HG03439 (cell line): ENCODE results near the gene OBSCN.

Source experiments
- ATAC-seq: cut with Tn5 transposase; IDR thresholded peaks from one replicate; pipeline ENCODE4 v1.9.1; 2021; ENCODE audit warnings: mild to moderate bottlenecking, moderate library complexity; ENCODE audit not compliant: unreplicated experiment

OBSCN gene

DNA sequence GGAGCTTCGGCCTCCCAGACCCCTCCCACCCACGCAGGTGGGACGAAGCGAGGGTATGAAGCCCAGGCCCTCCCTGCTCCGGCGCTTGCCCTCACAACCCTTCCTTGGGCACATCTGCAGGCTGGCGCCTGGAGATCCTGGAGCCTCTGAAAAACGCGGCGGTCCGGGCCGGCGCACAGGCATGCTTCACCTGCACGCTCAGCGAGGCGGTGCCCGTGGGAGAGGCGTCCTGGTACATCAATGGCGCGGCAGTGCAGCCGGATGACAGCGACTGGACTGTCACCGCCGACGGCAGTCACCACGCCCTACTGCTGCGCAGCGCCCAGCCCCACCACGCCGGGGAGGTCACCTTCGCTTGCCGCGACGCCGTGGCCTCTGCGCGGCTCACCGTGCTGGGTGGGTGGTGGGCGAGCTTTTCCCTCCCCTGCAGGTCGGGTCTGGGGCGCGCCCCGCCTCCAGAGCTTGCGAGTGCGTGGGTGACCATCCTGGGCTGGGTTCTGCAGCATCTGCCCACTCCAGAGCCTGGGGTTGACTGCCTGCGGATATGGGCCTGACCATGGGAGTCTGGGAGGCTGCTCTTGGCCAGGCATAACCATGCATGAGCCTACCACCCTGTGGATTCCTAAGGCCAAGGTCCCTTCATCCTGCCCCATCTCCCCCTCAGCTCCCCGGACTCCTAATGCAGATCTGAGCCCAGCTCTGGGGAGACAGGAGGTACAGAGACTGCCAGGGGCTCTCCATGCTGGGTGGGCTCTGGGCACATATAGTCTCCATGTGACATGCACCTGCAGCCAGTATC is 108.9 kb downstream of the OBSCN start:
- no peak for ATAC-seq

DNA sequence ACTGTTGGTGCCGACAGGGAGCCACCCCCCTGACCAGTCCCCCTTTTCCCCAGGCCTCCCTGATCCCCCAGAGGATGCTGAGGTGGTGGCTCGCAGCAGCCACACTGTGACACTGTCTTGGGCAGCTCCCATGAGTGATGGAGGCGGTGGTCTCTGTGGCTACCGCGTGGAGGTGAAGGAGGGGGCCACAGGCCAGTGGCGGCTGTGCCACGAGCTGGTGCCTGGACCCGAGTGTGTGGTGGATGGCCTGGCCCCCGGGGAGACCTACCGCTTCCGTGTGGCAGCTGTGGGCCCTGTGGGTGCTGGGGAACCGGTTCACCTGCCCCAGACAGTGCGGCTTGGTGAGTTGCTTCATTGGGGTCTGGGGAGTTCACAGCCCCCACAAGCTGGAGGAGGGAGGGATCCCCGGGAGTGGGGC is 109.6 kb downstream of the OBSCN start:
- no peak for ATAC-seq

DNA sequence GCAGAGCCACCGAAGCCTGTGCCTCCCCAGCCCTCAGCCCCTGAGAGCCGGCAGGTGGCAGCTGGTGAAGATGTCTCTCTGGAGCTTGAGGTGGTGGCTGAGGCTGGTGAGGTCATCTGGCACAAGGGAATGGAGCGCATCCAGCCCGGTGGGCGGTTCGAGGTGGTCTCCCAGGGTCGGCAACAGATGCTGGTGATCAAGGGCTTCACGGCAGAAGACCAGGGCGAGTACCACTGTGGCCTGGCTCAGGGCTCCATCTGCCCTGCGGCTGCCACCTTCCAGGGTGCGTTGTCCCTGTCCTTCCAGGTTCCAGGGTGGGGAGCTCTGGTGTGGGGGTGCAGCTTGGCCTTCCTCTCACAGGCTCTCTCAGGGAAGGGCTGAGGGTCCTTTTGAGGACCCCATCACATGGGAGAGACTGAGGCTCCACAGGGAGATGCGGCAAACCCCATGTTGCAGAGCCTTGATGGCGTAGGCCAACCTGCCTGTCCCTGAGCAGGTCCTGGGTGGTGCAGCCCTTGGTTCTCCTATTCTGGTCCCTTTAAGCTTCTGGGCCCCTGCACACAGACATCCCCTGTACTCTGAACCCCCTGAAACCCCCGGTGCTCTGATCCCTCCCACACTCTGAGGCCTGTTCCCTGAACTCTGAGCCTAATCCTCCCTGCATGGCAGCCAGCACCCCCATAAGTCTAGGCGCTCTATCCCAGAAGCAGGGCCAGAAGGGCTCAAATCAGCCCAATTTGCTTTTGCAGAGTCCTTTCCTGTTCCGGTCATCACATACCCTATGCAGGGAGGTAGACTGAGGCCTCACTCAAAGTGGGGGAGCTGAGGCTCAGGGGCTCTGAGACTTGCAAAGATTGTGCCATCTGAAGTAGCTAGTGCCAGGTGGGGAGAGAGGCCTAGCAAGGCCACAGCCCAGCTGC is 110.3 kb downstream of the OBSCN start:
- no peak for ATAC-seq

DNA sequence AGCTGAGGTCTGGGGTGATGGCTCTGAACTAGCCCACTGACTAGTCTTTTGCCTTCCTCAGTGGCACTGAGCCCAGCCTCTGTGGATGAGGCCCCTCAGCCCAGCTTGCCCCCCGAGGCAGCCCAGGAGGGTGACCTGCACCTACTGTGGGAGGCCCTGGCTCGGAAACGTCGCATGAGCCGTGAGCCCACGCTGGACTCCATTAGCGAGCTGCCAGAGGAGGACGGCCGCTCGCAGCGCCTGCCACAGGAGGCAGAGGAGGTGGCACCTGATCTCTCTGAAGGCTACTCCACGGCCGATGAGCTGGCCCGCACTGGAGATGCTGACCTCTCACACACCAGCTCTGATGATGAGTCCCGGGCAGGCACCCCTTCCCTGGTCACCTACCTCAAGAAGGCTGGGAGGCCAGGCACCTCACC is 111.0 kb downstream of the OBSCN start:
- ATAC-seq: no peak

DNA sequence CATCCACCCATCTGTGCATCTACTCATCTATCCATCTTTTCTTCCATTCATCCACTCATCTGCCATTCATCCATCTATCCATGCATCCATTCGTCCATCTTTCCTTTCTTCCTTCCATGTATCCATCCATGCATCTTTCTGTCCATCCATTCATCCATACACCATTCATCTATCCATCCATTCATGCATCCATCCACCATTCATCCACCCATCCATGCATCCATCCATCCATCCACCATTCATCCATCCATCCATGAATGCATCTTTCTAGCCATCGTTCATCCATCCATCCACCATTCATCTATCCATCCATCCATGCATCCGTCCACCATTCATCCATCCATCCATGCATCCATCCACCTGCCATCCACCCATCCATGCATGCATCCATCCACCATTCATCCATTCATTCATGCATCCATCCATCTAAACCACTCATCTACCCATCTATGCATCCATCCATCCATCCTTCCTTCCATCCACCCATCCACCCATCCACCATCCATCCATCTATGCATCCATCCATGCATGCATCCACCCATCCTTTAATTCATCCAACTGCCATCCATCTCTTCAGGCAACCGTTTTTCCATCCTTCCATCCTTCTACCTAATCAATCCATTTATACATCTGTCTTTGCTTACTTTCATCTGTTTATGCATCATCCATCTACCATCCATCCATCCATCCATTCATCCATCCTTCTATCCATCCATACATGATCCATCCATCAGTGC is 111.7 kb downstream of the OBSCN start:
- no peak for ATAC-seq

DNA sequence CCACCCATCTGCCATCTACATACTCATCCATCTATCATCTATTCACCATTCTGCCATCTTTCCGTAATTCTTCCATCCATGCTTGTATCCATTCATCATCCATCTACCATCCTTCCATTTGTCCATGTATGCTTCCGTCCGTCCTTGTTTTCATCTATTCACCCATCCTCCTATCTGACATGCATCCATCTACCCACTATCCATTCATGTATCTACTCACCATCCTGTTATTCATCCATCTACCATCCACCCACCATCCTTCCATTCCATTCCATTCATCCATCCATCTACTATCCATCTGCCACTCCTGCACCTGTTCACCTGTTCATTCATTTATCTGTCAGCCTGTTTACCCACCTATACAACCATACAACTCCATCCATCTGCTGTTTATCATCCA is 112.5 kb downstream of the OBSCN start:
- ATAC-seq: no peak

DNA sequence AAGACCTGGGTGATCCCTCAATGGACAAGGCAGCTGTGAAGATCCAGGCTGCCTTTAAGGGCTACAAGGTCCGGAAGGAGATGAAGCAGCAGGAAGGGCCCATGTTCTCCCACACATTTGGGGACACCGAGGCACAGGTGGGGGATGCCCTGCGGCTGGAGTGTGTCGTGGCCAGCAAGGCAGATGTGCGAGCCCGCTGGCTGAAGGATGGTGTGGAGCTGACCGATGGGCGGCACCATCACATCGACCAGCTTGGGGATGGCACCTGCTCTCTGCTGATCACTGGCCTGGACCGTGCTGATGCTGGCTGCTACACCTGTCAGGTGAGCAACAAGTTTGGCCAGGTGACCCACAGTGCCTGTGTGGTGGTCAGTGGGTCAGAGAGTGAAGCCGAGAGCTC is 113.6 kb downstream of the OBSCN start:
- no peak for ATAC-seq

DNA sequence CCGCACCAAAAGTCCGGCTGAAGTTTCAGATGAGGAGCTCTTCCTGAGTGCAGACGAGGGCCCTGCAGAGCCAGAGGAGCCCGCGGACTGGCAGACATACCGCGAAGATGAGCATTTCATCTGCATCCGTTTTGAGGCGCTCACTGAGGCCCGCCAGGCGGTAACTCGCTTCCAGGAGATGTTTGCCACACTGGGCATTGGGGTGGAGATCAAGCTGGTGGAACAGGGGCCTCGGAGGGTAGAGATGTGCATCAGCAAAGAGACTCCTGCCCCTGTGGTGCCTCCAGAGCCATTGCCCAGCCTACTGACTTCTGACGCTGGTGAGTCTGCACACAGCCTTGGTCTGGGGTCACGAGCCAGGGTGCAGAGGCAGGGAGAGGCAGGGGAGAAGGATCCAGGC is 114.1 kb downstream of the OBSCN start:
- ATAC-seq: no peak

DNA sequence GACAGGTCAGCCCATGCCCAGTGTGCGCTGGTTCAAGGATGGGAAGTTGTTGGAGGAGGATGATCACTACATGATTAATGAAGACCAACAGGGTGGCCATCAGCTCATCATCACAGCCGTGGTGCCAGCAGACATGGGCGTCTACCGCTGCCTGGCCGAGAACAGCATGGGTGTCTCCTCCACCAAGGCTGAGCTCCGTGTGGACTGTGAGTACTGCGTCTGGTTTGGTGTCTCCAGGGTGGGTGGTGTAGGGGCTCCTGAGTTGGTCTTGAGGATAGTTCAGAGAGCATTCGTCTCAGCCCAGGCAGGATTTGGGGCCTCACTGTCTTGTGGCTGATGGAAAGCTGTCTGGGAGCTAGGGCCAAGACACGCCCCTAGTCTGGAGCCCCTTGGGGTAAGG is 115.6 kb downstream of the OBSCN start:
- no peak for ATAC-seq

DNA sequence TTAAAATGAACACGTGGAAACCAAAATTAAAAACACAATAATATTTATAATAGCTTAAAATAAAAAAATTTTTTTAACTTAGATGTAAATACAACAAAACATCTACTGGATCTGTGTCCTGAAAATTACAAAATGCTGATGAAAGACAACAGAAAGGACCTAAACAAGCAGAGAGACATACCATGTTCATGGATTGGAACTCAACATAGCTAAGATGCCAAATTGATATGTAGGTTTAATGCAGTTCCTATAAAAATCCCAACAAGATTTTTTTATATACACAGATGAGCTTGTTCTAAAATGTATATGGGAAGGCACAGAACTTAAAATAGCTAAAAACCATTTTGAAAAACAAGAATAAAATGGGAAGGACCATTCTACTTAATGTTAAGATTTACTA is 117.4 kb downstream of the OBSCN start:
- no peak for ATAC-seq

DNA sequence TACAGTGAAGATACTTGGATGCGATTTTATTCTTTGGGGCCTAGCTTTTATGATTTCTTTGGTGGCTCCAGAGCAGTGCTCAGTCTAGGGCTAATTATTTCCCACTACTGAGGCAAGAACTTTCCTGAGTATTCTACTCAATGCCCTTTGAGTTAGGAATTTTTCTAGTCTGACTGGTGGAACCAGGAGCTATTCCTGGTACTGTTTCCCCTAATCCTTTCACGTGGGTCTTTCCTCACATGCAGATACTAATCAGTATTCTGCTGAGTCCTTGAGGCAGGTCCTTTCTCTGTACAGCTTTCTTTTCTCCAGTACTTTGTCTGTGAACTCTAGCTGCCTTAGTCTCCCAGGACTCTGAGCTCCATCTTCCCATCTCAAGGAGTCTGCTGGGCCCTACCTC is 122.0 kb downstream of the OBSCN start:
- no peak for ATAC-seq

DNA sequence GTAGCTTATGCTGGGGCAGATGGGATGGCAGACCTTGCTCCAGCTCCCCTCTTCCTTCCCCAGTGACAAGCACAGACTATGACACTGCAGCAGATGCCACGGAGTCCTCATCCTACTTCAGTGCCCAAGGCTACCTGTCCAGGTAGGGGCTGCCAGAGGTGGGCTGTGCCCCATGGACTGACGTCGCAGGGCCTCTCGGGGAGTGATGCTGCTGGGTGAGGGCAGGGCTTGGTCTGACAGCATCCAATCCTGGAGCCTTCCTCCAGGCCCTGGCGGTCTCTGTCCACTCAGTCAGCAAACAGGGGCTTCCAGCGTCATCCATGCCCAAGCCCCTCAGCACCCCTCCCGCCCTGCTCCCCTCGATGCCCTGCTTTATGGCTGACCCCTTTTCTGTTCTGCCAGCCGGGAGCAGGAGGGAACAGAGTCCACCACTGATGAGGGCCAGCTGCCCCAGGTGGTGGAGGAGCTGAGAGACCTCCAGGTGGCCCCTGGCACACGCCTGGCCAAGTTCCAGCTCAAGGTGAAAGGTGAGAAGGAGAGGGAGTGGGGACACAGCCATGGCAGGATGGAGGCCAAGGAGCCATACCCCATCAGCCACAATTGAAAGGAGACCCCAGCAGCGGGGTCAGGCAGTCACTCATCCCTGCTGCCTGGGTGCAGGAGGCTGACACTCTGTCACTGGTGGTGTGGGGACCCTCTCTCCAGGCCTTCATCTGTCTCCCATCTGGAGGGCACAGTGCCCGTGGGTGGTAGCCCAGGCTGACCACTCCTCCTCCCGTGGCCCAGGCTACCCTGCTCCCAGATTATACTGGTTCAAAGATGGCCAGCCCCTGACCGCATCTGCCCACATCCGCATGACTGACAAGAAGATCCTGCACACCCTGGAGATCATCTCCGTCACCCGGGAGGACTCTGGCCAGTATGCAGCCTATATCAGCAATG is 125.2 kb downstream of the OBSCN start:
- ATAC-seq: no peak

DNA sequence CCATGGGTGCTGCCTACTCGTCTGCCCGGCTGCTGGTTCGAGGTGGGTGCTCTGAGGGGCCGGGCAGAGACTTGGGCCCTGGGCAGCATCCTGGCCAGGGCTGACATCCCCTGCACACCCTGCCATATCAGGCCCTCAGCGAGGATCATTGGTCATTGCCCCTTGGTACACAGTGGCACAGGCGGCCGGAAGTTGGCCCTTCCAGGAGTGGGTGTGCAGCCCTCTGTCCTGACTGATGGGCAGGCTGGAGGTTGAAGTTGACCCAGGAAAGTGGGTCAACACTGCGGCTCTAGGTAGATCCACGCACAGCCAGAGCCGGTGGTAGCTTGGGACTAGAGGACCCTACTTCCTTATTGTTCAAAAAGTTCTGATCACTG is 125.9 kb downstream of the OBSCN start:
- no peak for ATAC-seq

DNA sequence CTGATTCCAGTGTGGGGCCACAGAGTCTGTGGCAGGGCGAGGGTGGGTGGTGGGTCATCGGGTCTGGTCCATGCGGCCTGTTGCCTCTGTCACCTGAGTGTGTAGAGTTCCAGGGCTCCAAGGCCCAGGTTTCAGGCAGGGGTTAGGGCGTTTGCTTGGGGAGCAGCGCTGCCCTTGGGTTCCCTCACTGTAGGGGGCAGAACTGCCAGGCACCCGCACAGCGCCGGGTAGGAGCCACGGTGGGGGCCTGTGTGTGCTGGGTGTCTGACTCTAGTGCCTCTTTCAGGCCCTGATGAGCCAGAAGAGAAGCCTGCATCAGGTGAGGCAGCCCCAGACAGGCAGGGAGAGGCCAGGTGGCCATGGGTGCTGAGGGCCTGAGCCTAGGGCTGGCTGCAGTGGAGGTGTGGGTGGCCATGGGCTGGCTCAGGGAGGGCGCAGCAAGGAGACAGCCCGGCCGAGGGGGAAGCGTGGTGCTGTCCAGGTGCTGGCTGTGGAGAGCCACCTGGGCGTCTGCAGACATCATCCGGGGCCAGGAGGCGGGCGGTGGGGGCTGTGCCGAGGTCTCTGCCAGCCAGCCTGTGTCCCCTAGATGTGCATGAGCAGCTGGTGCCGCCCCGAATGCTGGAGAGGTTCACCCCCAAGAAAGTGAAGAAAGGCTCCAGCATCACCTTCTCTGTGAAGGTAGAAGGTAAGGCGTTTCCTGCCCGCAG is 126.5 kb downstream of the OBSCN start:
- ATAC-seq: no peak

DNA sequence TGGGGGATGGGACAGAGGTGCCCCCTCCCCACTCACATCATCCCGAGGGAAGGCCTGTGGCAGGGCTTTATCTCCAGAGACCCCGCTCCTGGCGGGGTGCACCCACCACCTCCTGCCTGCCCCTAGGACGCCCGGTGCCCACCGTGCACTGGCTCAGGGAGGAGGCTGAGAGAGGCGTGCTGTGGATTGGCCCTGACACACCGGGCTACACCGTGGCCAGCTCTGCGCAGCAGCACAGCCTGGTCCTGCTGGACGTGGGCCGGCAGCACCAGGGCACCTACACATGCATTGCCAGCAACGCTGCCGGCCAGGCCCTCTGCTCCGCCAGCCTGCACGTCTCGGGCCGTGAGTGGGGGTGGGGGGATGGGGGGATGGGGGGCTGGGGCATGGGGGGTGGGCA is 127.1 kb downstream of the OBSCN start:
- ATAC-seq: no peak

DNA sequence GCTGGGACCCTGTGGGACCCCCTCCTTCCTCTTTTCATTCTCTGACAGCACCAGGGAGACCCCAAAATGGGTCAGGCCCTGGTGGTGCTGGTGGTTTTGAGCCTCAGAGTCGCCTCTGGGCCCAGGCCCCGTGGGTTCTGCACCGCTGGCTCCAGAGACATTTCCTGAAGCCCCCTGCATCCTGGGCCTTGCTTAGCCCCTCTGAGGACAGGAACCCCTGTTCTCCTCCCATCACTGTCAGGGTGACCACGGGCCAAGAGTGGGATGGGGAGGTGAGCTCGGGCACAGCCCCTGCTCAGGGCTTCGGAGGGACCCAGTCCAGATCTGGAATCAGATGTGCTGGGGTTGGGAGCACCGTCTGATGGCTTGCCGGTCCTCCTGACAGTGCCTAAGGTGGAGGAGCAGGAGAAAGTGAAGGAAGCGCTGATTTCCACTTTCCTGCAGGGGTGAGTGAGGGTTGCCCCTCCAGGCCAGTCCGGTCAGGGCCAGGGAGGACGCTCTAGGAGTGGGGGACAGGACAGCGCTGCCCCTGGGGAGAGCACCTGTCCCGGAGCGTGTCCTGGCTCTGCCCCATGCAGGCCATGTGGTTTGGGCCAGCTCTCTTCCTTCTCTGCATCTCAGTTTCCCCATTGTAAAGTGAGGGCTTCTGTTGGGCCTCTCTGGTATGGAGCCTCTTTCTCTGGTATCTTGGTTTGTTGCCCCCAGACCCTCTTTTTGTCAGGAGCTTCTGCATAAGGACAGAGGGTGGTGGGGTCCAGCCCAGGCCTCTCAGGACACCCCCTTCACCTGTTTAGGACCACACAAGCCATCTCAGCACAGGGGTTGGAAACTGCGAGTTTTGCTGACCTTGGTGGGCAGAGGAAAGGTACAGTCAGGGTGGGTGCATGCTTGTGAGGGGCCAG is 127.8 kb downstream of the OBSCN start:
- no peak for ATAC-seq

DNA sequence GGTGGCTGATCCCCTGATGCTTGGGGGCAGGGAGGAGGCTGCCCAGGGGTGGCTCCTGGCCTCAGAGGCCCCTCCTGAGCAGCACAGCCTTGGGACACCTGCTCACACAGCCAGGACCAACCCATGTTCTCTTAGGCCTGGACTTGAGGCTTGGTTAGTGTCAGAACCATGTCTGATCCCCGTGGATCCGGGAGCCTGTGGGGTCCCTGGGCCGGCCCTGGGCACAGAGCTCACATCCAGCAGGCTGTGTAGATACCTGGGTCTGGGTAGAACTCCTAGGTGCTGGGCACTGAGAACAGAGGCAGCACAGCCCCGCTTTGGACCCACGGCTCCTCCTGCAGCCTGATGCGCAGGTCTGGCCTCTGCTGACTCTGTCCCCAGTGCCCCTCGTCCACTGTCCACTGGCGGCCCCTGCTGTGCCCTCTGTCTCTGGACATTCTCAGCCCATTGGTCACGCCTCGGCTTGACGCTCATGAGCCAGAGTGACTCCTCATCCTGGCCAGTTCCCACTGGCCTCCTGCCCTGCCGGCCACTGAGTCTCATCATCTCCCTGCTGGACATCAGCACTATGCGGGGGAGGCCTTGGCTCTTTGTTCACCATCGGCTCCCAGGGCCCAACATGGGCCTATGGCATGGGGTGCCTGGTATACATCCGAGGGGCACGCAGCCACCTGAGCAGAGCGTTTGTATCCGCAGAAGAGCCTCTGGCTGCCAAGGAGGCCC is 128.6 kb downstream of the OBSCN start:
- ATAC-seq: no peak

DNA sequence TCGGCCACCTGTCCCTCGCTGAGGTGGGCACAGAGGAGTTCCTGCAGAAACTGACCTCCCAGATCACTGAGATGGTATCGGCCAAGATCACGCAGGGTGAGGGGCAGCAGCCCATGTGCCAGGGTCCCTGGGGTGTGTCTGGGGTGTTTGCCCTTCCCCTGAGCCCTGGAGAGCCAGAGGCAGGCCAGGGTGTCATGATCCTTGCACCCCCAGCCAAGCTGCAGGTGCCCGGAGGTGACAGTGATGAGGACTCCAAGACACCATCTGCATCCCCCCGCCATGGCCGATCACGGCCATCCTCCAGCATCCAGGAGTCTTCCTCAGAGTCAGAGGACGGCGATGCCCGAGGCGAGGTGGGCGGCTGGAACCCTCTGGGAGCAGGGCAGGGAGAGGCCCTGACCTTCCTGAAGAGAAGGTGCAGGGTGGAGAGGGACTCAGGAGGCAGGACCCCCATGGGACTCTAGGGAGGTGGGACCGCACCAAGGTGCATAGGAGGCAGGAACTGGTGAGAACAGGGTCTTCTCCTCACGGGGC is 129.3 kb downstream of the OBSCN start:
- ATAC-seq: no peak
